Measurements from ENCODE around the gene DDX24. TPM values are rescaled to one million over a fixed set of nuclear protein-coding genes. Genes with fewer than 3 reads are reported as not detected.

Gene DDX24
- total RNA-seq, 2 donors from 2014 or later: 136 to 393 TPM

- Histone ChIP-seq H3K4me3 (no peak overlapping the region), H3K27me3 (replicated peaks; ENCODE audit: insufficient read depth) (no peaks in the 10 kb centered on the region), H3K27ac (no peak overlapping the region), H3K36me3 (no peaks in the 10 kb centered on the region), H3K4me1 (replicated peaks) (no peaks in the 10 kb centered on the region), H3K9me3 (no peaks in the 10 kb centered on the region)
- intact Hi-C loops (cut with DNase I): no loop called here
- TF ChIP-seq POLR2A (IDR thresholded peaks at IDR 0.05) (no peak), CTCF (IDR thresholded peaks at IDR 0.05) (no peak), POLR2AphosphoS5 (IDR thresholded peaks at IDR 0.05) (no peak)
- no peak for DNase-seq (ENCODE audit: low spot score)
- 67% methylated on average over 10 of the region's 10 CpGs for WGBS
These were observed 23.7 kb upstream of the DDX24 start for GRCh38 chr14:94104731-94105130.

- Histone ChIP-seq H3K27ac (no peak overlapping the region), H3K9me3 (no peaks in the 10 kb centered on the region), H3K27me3 (replicated peaks; ENCODE audit: insufficient read depth) (no peaks in the 10 kb centered on the region), H3K36me3 (no peaks in the 10 kb centered on the region), H3K4me1 (replicated peaks) (no peaks in the 10 kb centered on the region), H3K4me3 (no peak overlapping the region)
- TF ChIP-seq CTCF (IDR thresholded peaks at IDR 0.05): no peak
- no peak for TF ChIP-seq POLR2AphosphoS5 (IDR thresholded peaks at IDR 0.05)
- no peak for TF ChIP-seq POLR2A (IDR thresholded peaks at IDR 0.05)
- WGBS: 59% methylated on average over 7 of the region's 7 CpGs
- intact Hi-C loops (cut with DNase I): no loop called here
- DNase-seq (ENCODE audit: low spot score): no peak
These were observed 22.6 kb upstream of the DDX24 start for GRCh38 chr14:94103554-94104150.

GRCh38 chr14:94102768-94103482, 21.9 kb upstream of the DDX24 start:
- Histone ChIP-seq H3K27me3 (replicated peaks; ENCODE audit: insufficient read depth) (no peaks in the 10 kb centered on the region), H3K36me3 (no peaks in the 10 kb centered on the region), H3K27ac (no peak overlapping the region), H3K4me1 (replicated peaks) (no peaks in the 10 kb centered on the region), H3K9me3 (no peaks in the 10 kb centered on the region), H3K4me3 (no peak overlapping the region)
- no peak for DNase-seq (ENCODE audit: low spot score)
- intact Hi-C loops (cut with DNase I): no loop called here
- 90% methylated on average over 8 of the region's 8 CpGs for WGBS
- TF ChIP-seq CTCF (IDR thresholded peaks at IDR 0.05) (no peak), POLR2AphosphoS5 (IDR thresholded peaks at IDR 0.05) (no peak), POLR2A (IDR thresholded peaks at IDR 0.05) (no peak)

GRCh38 chr14:94101748-94102147, 20.7 kb upstream of the DDX24 start:
- H3K27ac ChIP-seq: no peak overlapping the region
- DNase-seq (ENCODE audit: low spot score): no peak
- no peaks in the 10 kb centered on the region for H3K36me3 ChIP-seq
- TF ChIP-seq CTCF (IDR thresholded peaks at IDR 0.05): no peak
- TF ChIP-seq POLR2A (IDR thresholded peaks at IDR 0.05): no peak
- TF ChIP-seq POLR2AphosphoS5 (IDR thresholded peaks at IDR 0.05): no peak
- intact Hi-C loops (cut with DNase I): no loop called here
- H3K27me3 ChIP-seq (replicated peaks; ENCODE audit: insufficient read depth): no peaks in the 10 kb centered on the region
- 95% methylated on average over 10 of the region's 10 CpGs for WGBS
- no peaks in the 10 kb centered on the region for H3K9me3 ChIP-seq
- no peak overlapping the region for H3K4me3 ChIP-seq
- H3K4me1 ChIP-seq (replicated peaks): no peaks in the 10 kb centered on the region

- 79% methylated on average over 4 of the region's 4 CpGs for WGBS
- no peak overlapping the region for H3K27ac ChIP-seq
- H3K4me3 ChIP-seq: no peak overlapping the region
- no peaks in the 10 kb centered on the region for H3K36me3 ChIP-seq
- no peak for DNase-seq (ENCODE audit: low spot score)
- no peaks in the 10 kb centered on the region for H3K27me3 ChIP-seq (replicated peaks; ENCODE audit: insufficient read depth)
- H3K9me3 ChIP-seq: no peaks in the 10 kb centered on the region
- TF ChIP-seq POLR2A (IDR thresholded peaks at IDR 0.05) (no peak), POLR2AphosphoS5 (IDR thresholded peaks at IDR 0.05) (no peak), CTCF (IDR thresholded peaks at IDR 0.05) (no peak)
- intact Hi-C loops (cut with DNase I): no loop called here
- H3K4me1 ChIP-seq (replicated peaks): no peaks in the 10 kb centered on the region
These were observed 19.8 kb upstream of the DDX24 start for GRCh38 chr14:94100847-94101246.

Measured in prostate gland (tissue), 2 donors.